ENCODE results near the gene WNT9A.

GRCh38 chr1:227901906-227902640 lies 45.7 kb downstream of the WNT9A start:
- TF ChIP-seq CTCF (conservative IDR thresholded peaks at IDR 0.05) (no peak; the same call in 1 of the 2 replicates), ZFX (IDR thresholded peaks at IDR 0.05) (no peak)
